SK-N-SH (cell line): ENCODE measurements around the gene GNS. TPM values are rescaled to one million over a fixed set of nuclear protein-coding genes. Genes with fewer than 3 reads are reported as not detected.

ENCODE experiments used
- CTCF ChIA-PET: fragments of 300-600, 350-600 bp; formaldehyde crosslinking; extraction: SDS; loops from one replicate; lab custom pipeline; 2021; lab: Yijun Ruan, JAX
- POLR2A ChIA-PET: fragments of 350-600 bp; sonication (Branson Sonifier 250); formaldehyde crosslinking; extraction: SDS; loops from one replicate; lab custom pipeline; 2020; ENCODE audit warnings: antibody characterized with exemption, inconsistent platforms; lab: Yijun Ruan, JAX
- DNase-seq: peaks from one replicate; pipeline ENCODE4 v3.0.0; 2012
- H2AFZ ChIP-seq: fragments of 200-600 bp; sonication (generic); 2 replicates; pipeline ENCODE4 v1.8.1; 2016; ENCODE audit warnings: antibody characterized with exemption, mild to moderate bottlenecking, low read depth
- H3F3A ChIP-seq: fragments of 200-600 bp; sonication (generic); replicated peaks from 2 replicates; pipeline ENCODE3; 2016; ENCODE audit warnings: antibody characterized with exemption, mild to moderate bottlenecking; ENCODE audit not compliant: insufficient read depth
- H3K27ac ChIP-seq, 2 experiments: fragments of 200-500 bp in 1 of 2; fragments of 200-600 bp in 1 of 2; sonication (Bioruptor generic) in 1 of 2; sonication (generic), shearing (Covaris generic) in 1 of 2; 2 replicates each; pipeline versions ENCODE4 v1.5.1 to v1.6.1; 2014 to 2016; ENCODE audit warnings: low read depth in 2 of 2, inconsistent platforms in 1 of 2, low read length in 1 of 2, mild to moderate bottlenecking in 1 of 2, mixed read lengths in 1 of 2
- H3K27me3 ChIP-seq: fragments of 200-600 bp; sonication (generic), shearing (Covaris generic); 2 replicates; pipeline ENCODE4 v1.6.1; 2016; ENCODE audit warnings: mixed run types; ENCODE audit not compliant: insufficient read depth
- H3K36me3 ChIP-seq, 2 experiments: fragments of 200-500 bp in 1 of 2; fragments of 200-600 bp in 1 of 2; sonication (Bioruptor generic) in 1 of 2; sonication (generic) in 1 of 2; replicated peaks in 1 of 2; 2 replicates each; pipeline versions ENCODE3 to v1.5.1; 2014 to 2016; ENCODE audit warnings: low read length in 1 of 2, mild to moderate bottlenecking in 1 of 2; ENCODE audit not compliant: insufficient read depth in 2 of 2, control insufficient read depth in 1 of 2
- H3K4me1 ChIP-seq, 2 experiments: fragments of 200-500 bp in 1 of 2; fragments of 200-600 bp in 1 of 2; sonication (Bioruptor generic) in 1 of 2; sonication (generic), shearing (Covaris generic) in 1 of 2; 2 replicates each; pipeline versions ENCODE4 v1.5.1 to v1.6.1; 2014 to 2016; ENCODE audit warnings: low read depth in 1 of 2, low read length in 1 of 2, mixed run types in 1 of 2; ENCODE audit not compliant: insufficient read depth in 2 of 2, control insufficient read depth in 1 of 2
- H3K4me2 ChIP-seq: fragments of 200-600 bp; sonication (generic), shearing (Covaris generic); 2 replicates; pipeline ENCODE4 v1.6.1; 2017; ENCODE audit warnings: mixed run types
- H3K4me3 ChIP-seq, 2 experiments: fragments of 200-500 bp in 1 of 2; fragments of 200-600 bp in 1 of 2; sonication (Bioruptor generic) in 1 of 2; sonication (generic), shearing (Covaris generic) in 1 of 2; 2 replicates each; pipeline versions ENCODE4 v1.5.1 to v1.8.1; 2014 to 2016; ENCODE audit warnings: low read depth in 2 of 2, inconsistent platforms in 1 of 2, low read length in 1 of 2, mild to moderate bottlenecking in 1 of 2, mixed read lengths in 1 of 2, moderate library complexity in 1 of 2
- H3K79me2 ChIP-seq: fragments of 200-600 bp; sonication (generic); 2 replicates; pipeline ENCODE4 v1.8.1; 2017; ENCODE audit warnings: mild to moderate bottlenecking; ENCODE audit not compliant: insufficient read depth
- H3K9ac ChIP-seq: fragments of 200-600 bp; sonication (generic); 2 replicates; pipeline ENCODE4 v1.6.1; 2017; ENCODE audit warnings: mixed run types
- H3K9me2 ChIP-seq: fragments of 200-600 bp; sonication (generic); 2 replicates; pipeline ENCODE4 v1.6.1; 2017; ENCODE audit warnings: mixed run types
- H3K9me3 ChIP-seq: fragments of 200-600 bp; sonication (generic); 2 replicates; pipeline ENCODE4 v1.6.1; 2017; ENCODE audit warnings: mixed run types, mild to moderate bottlenecking, moderate library complexity
- H4K20me1 ChIP-seq: fragments of 200-600 bp; sonication (generic); 2 replicates; pipeline ENCODE4 v1.6.1; 2017; ENCODE audit warnings: mild to moderate bottlenecking, mixed run types; ENCODE audit not compliant: insufficient read depth
- CHD2 ChIP-seq: fragments of 150-350 bp; IDR thresholded peaks from 2 replicates; pipeline ENCODE4 v1.6.1; 2018; ENCODE audit warnings: low read length; ENCODE audit not compliant: partially characterized antibody
- ELF1 ChIP-seq: IDR thresholded peaks from 2 replicates; pipeline ENCODE4 v1.4.0; 2012
- FOSL2 ChIP-seq: IDR thresholded peaks from 2 replicates; pipeline ENCODE4 v1.4.0; 2012; ENCODE audit warnings: low read depth, mild to moderate bottlenecking, moderate library complexity, borderline replicate concordance
- FOXJ3 ChIP-seq: sonication (generic); formaldehyde crosslinking; IDR thresholded peaks from 2 replicates; pipeline ENCODE4 v1.5.1; 2020; ENCODE audit warnings: mild to moderate bottlenecking, missing genetic modification reagents
- GATA2 ChIP-seq: sonication (generic); formaldehyde crosslinking; IDR thresholded peaks from 2 replicates; pipeline ENCODE4 v1.5.0; 2020; ENCODE audit warnings: mild to moderate bottlenecking, missing genetic modification reagents
- JUND ChIP-seq: IDR thresholded peaks from 2 replicates; pipeline ENCODE4 v1.4.0; 2012
- MEF2A ChIP-seq: IDR thresholded peaks from 2 replicates; pipeline ENCODE4 v1.4.0; 2012; ENCODE audit warnings: low read depth, borderline replicate concordance
- NRF1 ChIP-seq: IDR thresholded peaks from 2 replicates; pipeline ENCODE4 v1.6.1; 2012; ENCODE audit warnings: low read depth, mild to moderate bottlenecking, low read length
- PBX3 ChIP-seq: IDR thresholded peaks from 2 replicates; pipeline ENCODE4; 2012
- POLR2AphosphoS5 ChIP-seq: IDR thresholded peaks from 2 replicates; pipeline ENCODE4 v1.6.1; 2012; ENCODE audit warnings: low read depth, low read length
- RAD21 ChIP-seq: IDR thresholded peaks from 2 replicates; pipeline ENCODE4 v1.6.1; 2012; ENCODE audit warnings: mild to moderate bottlenecking, low read length
- RCOR1 ChIP-seq: fragments of 150-350 bp; IDR thresholded peaks from 2 replicates; pipeline ENCODE4 v1.6.1; 2017; ENCODE audit warnings: antibody characterized with exemption, low read length
- SIN3A ChIP-seq: IDR thresholded peaks from 2 replicates; pipeline ENCODE4 v1.6.1; 2012; ENCODE audit warnings: low read depth, mild to moderate bottlenecking, low read length, moderate library complexity, borderline replicate concordance
- SMC3 ChIP-seq: IDR thresholded peaks from 2 replicates; pipeline ENCODE4 v1.6.1; 2012; ENCODE audit warnings: low read depth, low read length, improper control_type of control experiment
- TCF12 ChIP-seq: IDR thresholded peaks from 2 replicates; pipeline ENCODE4 v1.4.0; 2012
- YY1 ChIP-seq: IDR thresholded peaks from 2 replicates; pipeline ENCODE4 v1.4.0; 2012; ENCODE audit warnings: low read depth, mild to moderate bottlenecking
- WGBS: methylation state at CpG from one replicate; pipeline ENCODE4 v1.1.6; 2017; ENCODE audit warnings: low lambda C conversion rate; 5-methylcytosine and 5-hydroxymethylcytosine counted together
- polyA plus RNA-seq, 3 experiments: library from polyadenylated mRNA; depleted of rRNA; stranded (reverse); fragments of >200 nt; gene quantifications; 2 replicates each; pipeline ENCODE4 v1.2.3, GENCODE V29; 2012

Gene GNS
- polyA plus RNA-seq, 1 of the 3 experiments (the other 2 are of a cell fraction), result 74.8 TPM

- Histone ChIP-seq H4K20me1 (no peaks in the 10 kb centered on the region), H3K9me2 (no peaks in the 10 kb centered on the region), H3F3A (no peaks in the 10 kb centered on the region), H3K4me2 (no peak overlapping the region), H3K4me3 (no peak overlapping the region), H3K79me2 (no peaks in the 10 kb centered on the region), H3K9ac (no peak overlapping the region), H3K4me1 (no peaks in the 10 kb centered on the region; a peak in 1 of 4 replicates), H3K36me3 (peaks cover 42 to 68% of the 10 kb centered on the region in 2 experiments), H3K27me3 (no peaks in the 10 kb centered on the region), H3K9me3 (no peaks in the 10 kb centered on the region), H3K27ac (no peak overlapping the region), H2AFZ (no peak overlapping the region)
- 80% methylated on average over 4 of the region's 4 CpGs for WGBS
- DNase-seq, result no peak
- CTCF ChIA-PET, result interaction anchor here (2.2 kb wide), 1 partner anchor 25 kb away, joined by 8 read pairs; no protein-coding TSS in a partner anchor
- POLR2A ChIA-PET, result no interaction called here
- TF ChIP-seq RAD21 (no peak), SIN3A (no peak), JUND (no peak), GATA2 (CRISPR knock-in tag) (no peak), NRF1 (no peak), YY1 (no peak), RCOR1 (no peak), POLR2AphosphoS5 (no peak), ELF1 (no peak), PBX3 (no peak), CHD2 (no peak), FOXJ3 (no peak), FOSL2 (no peak), SMC3 (no peak), MEF2A (no peak)
These were observed 36.4 kb downstream of the GNS start for GRCh38 chr12:64722835-64723234.

GRCh38 chr12:64720884-64721283 lies 38.3 kb downstream of the GNS start:
- H3K36me3 ChIP-seq, result peaks cover 46 to 78% of the 10 kb centered on the region in 2 experiments
- H2AFZ ChIP-seq, result no peak overlapping the region
- ChIA-PET POLR2A (no interaction called here), CTCF (interaction anchor here (0.7 kb wide), 1 partner anchor 280 kb away, joined by 3 read pairs; no protein-coding TSS in a partner anchor)
- no peaks in the 10 kb centered on the region for H4K20me1 ChIP-seq
- H3K79me2 ChIP-seq, result no peaks in the 10 kb centered on the region
- H3F3A ChIP-seq, result no peaks in the 10 kb centered on the region
- no peaks in the 10 kb centered on the region for H3K9me3 ChIP-seq
- no peak overlapping the region for H3K4me3 ChIP-seq
- no peaks in the 10 kb centered on the region for H3K9me2 ChIP-seq
- no peaks in the 10 kb centered on the region; a peak in 1 of 4 replicates for H3K4me1 ChIP-seq
- WGBS, result 100% methylated on average over 1 of the region's 1 CpG
- H3K4me2 ChIP-seq, result no peak overlapping the region
- H3K9ac ChIP-seq, result no peak overlapping the region
- DNase-seq, result no peak
- H3K27ac ChIP-seq, result no peak overlapping the region
- no peaks in the 10 kb centered on the region for H3K27me3 ChIP-seq
- TF ChIP-seq TCF12, result no peak
- TF ChIP-seq FOXJ3, result no peak
